HEK293T (cell line): ENCODE data around the gene CTNNBL1.

Experiments
- CTCF ChIA-PET: fragments of 350-600 bp; formaldehyde crosslinking; extraction: SDS; loops from one replicate; lab custom pipeline; 2021; ENCODE audit warnings: antibody characterized with exemption, inconsistent platforms; lab: Yijun Ruan, JAX
- POLR2A ChIA-PET: fragments of 350-600 bp; formaldehyde crosslinking; extraction: SDS; loops from one replicate; lab custom pipeline; 2020; ENCODE audit warnings: antibody characterized with exemption, inconsistent platforms; lab: Yijun Ruan, JAX
- DNase-seq: peaks from one replicate; pipeline ENCODE4 v3.0.0; 2012; ENCODE audit warnings: mixed read lengths; ENCODE audit errors: extremely low spot score
- ARNT ChIP-seq: fragments of 450-650 bp; IDR thresholded peaks from 2 replicates; pipeline ENCODE4 v1.6.1; 2017; ENCODE audit warnings: mild to moderate bottlenecking
- BHLHE40 ChIP-seq: fragments of 450-650 bp; IDR thresholded peaks from 2 replicates; pipeline ENCODE4 v1.6.1; 2016; ENCODE audit warnings: mild to moderate bottlenecking, moderate library complexity, borderline replicate concordance
- CTBP1 ChIP-seq: fragments of 450-650 bp; IDR thresholded peaks from 2 replicates; pipeline ENCODE4 v1.6.1; 2016; ENCODE audit warnings: borderline replicate concordance
- ELF4 ChIP-seq: fragments of 450-650 bp; IDR thresholded peaks from 2 replicates; pipeline ENCODE4 v1.6.1; 2017; ENCODE audit warnings: antibody characterized with exemption
- FOXA1 ChIP-seq: fragments of 450-650 bp; IDR thresholded peaks from 2 replicates; pipeline ENCODE4 v1.6.1; 2016; ENCODE audit warnings: mild to moderate bottlenecking
- FOXK2 ChIP-seq: fragments of 450-650 bp; IDR thresholded peaks from 2 replicates; pipeline ENCODE4 v1.6.1; 2016; ENCODE audit warnings: mild to moderate bottlenecking
- FOXM1 ChIP-seq: fragments of 450-650 bp; IDR thresholded peaks from 2 replicates; pipeline ENCODE4 v1.6.1; 2017; ENCODE audit warnings: mild to moderate bottlenecking, borderline replicate concordance
- HDGF ChIP-seq: fragments of 450-650 bp; IDR thresholded peaks from 2 replicates; pipeline ENCODE4 v1.6.1; 2017; ENCODE audit warnings: antibody characterized with exemption, borderline replicate concordance
- L3MBTL2 ChIP-seq: fragments of 450-650 bp; conservative IDR thresholded peaks from 2 replicates; pipeline ENCODE4 v1.6.1; 2016; ENCODE audit warnings: mild to moderate bottlenecking
- LEF1 ChIP-seq: fragments of 450-650 bp; IDR thresholded peaks from 2 replicates; pipeline ENCODE4 v1.6.1; 2017; ENCODE audit warnings: mild to moderate bottlenecking, borderline replicate concordance
- NFRKB ChIP-seq: fragments of 450-650 bp; IDR thresholded peaks from 2 replicates; pipeline ENCODE4 v1.6.1; 2016; ENCODE audit warnings: mild to moderate bottlenecking, moderate library complexity
- SP1 ChIP-seq: fragments of 450-650 bp; IDR thresholded peaks from 2 replicates; pipeline ENCODE4 v1.6.1; 2017
- SUZ12 ChIP-seq: fragments of 450-650 bp; IDR thresholded peaks from 2 replicates; pipeline ENCODE4 v1.6.1; 2016; ENCODE audit warnings: mild to moderate bottlenecking
- TARDBP ChIP-seq: fragments of 450-650 bp; IDR thresholded peaks from 2 replicates; pipeline ENCODE4 v1.6.1; 2016
- ZNF384 ChIP-seq: fragments of 450-650 bp; IDR thresholded peaks from 2 replicates; pipeline ENCODE4 v1.6.1; 2016
- TF ChIP-seq, protein P1 (sequence below): fragments of 450-650 bp; IDR thresholded peaks from 2 replicates; pipeline ENCODE4 v1.6.1; 2016

Gene CTNNBL1

DNA sequence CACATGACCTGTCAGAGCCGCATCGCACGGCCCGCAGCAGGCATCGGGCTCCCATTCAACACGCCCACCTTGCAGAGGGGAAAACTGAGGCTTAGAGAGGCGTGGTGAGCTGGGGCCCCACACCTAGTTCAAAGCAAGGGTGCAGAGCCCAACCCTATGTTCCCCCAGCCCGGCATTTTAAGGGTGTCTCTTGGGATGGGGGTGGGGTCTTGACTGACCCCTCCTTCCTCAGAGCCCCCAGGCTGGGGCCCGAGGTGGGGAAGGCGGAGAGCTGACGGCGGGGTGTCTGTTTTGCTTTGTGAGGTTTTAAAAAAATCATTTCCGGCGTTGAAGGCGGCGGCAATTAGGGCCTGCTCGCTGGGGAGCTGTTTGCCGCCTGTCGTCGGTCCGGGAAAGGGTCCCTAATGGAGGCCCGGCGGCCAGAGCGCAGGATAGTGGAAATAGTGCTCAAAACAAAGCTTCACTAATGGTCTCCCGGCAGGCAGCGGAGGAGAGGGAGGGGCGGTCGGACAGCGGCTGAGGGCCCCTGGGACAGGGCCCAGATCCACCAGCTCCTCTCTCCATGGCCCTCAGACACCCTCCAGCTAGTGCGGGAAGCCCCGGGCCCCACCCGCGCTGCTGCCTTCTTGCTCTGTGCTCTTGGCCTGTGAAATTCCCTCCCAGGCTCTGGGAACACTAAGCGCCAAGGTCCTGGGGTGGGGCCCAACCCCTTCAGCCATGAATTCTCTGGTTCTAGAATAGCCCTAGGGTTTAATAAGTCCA is 221.0 kb downstream of the CTNNBL1 start:
- TF ChIP-seq ZNF384 (no peak), BHLHE40 (no peak), TARDBP (no peak), SUZ12 (no peak), ARNT (no peak), NFRKB (no peak), FOXK2 (no peak), FOXA1 (no peak), L3MBTL2 (no peak)
- DNase-seq: peak; percentile 38
- ChIA-PET POLR2A (interaction anchor here (0.9 to 1.0 kb wide), 2 partner anchors 9 to 16 kb away, joined by 3 to 4 read pairs; no protein-coding TSS in a partner anchor), CTCF (interaction anchor here (1.0 kb wide), 1 partner anchor 79 kb away, joined by 3 read pairs; no protein-coding TSS in a partner anchor)

DNA sequence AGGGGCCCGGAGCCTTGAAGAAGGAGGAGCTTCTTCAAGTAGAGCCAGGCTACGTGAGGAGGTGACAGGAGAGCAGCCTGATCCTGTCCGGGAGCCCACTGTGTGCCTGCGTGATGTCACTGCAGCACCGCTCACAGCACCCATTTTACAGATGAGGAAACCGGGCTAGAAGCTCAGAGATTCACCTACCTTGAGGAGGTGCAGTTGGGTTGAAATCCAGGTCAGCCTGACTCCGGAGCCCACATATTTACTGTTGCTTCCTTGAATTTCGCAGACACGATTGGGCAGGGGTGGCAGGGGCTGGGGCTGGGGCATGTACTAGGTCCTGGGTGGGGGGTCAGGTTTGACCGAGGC is 221.6 kb downstream of the CTNNBL1 start:
- TF ChIP-seq FOXK2 (no peak), SP1 (no peak), BHLHE40 (no peak), LEF1 (no peak), FOXA1 (no peak), CTBP1 (no peak)
- POLR2A ChIA-PET: interaction anchor here (0.9 to 1.0 kb wide), 2 partner anchors 9 to 15 kb away, joined by 3 to 4 read pairs; no protein-coding TSS in a partner anchor
- no peak for DNase-seq
- CTCF ChIA-PET: interaction anchor here (1.0 kb wide), 1 partner anchor 78 kb away, joined by 3 read pairs; no protein-coding TSS in a partner anchor

DNA sequence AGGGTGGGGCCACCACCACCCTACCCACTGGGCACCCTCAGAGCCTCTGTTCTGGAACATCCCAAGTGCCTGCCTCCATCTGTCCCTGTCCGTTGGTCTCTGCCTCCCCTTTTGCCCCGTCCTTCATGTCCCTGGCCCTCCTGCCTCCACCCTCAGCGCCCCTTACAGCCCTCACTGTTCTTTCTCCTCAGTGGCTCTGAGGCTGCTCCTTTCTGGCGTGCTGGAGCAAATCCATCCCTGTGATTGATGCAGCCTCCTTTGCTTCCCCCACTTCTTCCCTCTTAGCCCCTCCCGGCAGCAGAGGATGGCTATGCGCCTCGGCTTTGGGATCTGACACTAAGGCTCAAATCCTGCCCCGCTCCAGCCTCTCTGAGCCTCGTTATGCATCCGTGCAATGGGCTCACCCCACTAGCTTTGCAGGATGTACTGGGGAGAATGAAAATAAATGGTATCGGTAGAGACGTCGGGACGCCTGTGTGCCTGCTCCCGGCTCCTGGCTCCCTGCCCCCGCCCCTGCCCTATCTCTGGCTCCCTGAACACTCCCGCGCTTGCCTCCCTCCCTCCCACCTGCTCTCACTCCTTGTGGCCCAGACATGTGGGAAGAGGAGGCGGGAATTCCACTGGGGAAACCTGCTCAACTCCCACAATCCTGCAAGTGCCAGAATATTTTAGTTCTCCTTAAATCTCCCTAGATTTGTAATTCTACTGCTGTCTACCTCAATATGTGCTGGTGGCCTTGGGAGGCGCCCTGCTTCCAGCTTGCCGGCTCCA is 222.2 kb downstream of the CTNNBL1 start:
- POLR2A ChIA-PET: interaction anchor here (1.0 kb wide), 1 partner anchor 8 kb away, joined by 3 read pairs; no protein-coding TSS in a partner anchor
- TF ChIP-seq TARDBP (no peak), FOXM1 (no peak), CTBP1 (no peak), SUZ12 (no peak), ARNT (no peak), NFRKB (no peak), L3MBTL2 (no peak), SP1 (no peak), BHLHE40 (no peak), LEF1 (no peak), FOXA1 (no peak), ELF4 (no peak), HDGF (no peak), FOXK2 (no peak), ZNF384 (no peak)
- TF ChIP-seq, protein P1, sequence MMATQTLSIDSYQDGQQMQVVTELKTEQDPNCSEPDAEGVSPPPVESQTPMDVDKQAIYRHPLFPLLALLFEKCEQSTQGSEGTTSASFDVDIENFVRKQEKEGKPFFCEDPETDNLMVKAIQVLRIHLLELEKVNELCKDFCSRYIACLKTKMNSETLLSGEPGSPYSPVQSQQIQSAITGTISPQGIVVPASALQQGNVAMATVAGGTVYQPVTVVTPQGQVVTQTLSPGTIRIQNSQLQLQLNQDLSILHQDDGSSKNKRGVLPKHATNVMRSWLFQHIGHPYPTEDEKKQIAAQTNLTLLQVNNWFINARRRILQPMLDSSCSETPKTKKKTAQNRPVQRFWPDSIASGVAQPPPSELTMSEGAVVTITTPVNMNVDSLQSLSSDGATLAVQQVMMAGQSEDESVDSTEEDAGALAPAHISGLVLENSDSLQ: no peak
- CTCF ChIA-PET: interaction anchor here (0.7 to 1.0 kb wide), 2 partner anchors 18 to 78 kb away, joined by 3 read pairs; no protein-coding TSS in a partner anchor
- DNase-seq: no peak

DNA sequence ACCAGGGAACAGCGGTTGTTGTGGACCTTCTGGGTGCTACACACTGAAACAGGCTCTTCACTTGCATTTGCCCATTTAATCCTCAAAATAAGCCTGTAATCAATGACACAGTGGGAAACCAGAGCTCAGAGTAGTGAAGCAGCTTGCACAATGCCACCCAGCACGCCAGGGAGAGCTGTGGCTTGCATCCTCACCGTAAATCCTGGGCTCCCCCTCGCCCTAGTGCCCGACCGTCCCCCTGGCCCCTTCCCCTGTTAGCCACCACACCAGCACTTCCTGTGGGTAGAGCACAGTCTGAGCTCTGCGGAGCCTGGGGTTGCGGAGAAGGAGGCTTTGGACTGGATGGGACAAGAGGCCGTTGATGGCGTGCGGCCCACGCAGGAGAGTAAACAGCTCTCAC is 223.6 kb downstream of the CTNNBL1 start:
- TF ChIP-seq HDGF: no peak
- no peak for TF ChIP-seq SUZ12
- TF ChIP-seq ARNT: no peak
- TF ChIP-seq BHLHE40: no peak
- TF ChIP-seq, protein P1: no peak
- TF ChIP-seq TARDBP: no peak
- TF ChIP-seq NFRKB: no peak
- TF ChIP-seq FOXM1: no peak
- TF ChIP-seq CTBP1: no peak
- no peak for TF ChIP-seq SP1
- no peak for TF ChIP-seq ZNF384
- ChIA-PET CTCF (interaction anchor here (0.7 kb wide), 1 partner anchor 1472 kb away, joined by 3 read pairs; no protein-coding TSS in a partner anchor), POLR2A (no interaction called here)
- DNase-seq: no peak

DNA sequence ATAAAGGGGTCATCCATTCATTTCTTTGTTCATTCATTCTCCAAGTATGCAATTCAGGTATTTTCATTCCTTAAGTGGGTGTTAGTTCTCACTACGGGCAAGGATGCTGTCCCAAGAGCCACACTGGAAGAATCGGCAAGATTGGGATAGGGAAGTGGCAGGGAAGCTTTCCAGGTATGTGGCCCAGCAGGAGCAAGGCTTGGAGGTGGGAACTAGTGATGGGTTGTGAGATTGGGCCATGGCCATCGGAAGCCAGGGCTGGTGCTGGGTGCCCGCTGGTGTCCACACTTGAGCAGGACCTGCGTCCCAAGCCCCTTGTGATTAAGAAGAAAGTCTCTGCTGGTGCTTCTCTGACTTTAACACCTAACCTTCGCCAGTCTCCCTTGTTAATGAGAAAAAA is 224.2 kb downstream of the CTNNBL1 start:
- ChIA-PET POLR2A (interaction anchor here (1.0 kb wide), 1 partner anchor 8 kb away, joined by 3 read pairs; no protein-coding TSS in a partner anchor), CTCF (no interaction called here)
- no peak for DNase-seq
- TF ChIP-seq, protein P1: no peak
- no peak for TF ChIP-seq FOXA1
- TF ChIP-seq BHLHE40: no peak
- no peak for TF ChIP-seq ARNT
- TF ChIP-seq LEF1: no peak
- TF ChIP-seq HDGF: no peak
- TF ChIP-seq CTBP1: no peak
- no peak for TF ChIP-seq FOXM1
- TF ChIP-seq L3MBTL2: no peak
- TF ChIP-seq ELF4: no peak
